K562 (cell line): ENCODE results near the gene MARS1. TPM values are rescaled to one million over a fixed set of nuclear protein-coding genes. Genes with fewer than 3 reads are reported as not detected.

Experiments
- ATAC-seq: fragments of 200-7000 bp; cut with Tn5 transposase; 3 replicates; pipeline ENCODE4 v1.9.1; 2020; ENCODE audit warnings: moderate library complexity
- BruUV-seq: library from RNA; stranded (reverse); fragments of 400-500 nt; replicated peaks from 2 replicates; lab custom pipeline; 2021; lab: Mats Ljungman, UMichigan
- CTCF ChIA-PET: fragments of 300-600 bp; formaldehyde crosslinking; extraction: SDS; loops from one replicate; lab custom pipeline; 2021; ENCODE audit warnings: low intra/inter-chr PET ratio; lab: Yijun Ruan, JAX
- POLR2A ChIA-PET: fragments of 300-600, 350-650 bp; sonication (Branson Sonifier 250); formaldehyde crosslinking; extraction: SDS; loops from one replicate; lab custom pipeline; 2021; ENCODE audit warnings: antibody characterized with exemption, inconsistent platforms; lab: Yijun Ruan, JAX
- DNase-seq, 4 experiments: peaks; one replicate each; pipeline versions ENCODE4 v3.0.0 to v3.0.0-alpha.2; 2011 to 2018; ENCODE audit warnings: low spot score in 3 of 4, mixed read lengths in 3 of 4; ENCODE audit errors: extremely low read depth in 1 of 4
- FAIRE-seq: peaks from 2 replicates; lab custom pipeline; 2011; peaks lifted over from hg19 to GRCh38; lab: Jason Lieb, UNC
- H2AFZ ChIP-seq: 2 replicates; pipeline ENCODE4 v1.6.0; 2011; ENCODE audit warnings: low read depth, low read length, control low read depth, inconsistent platforms
- H3K27ac ChIP-seq: fragments of 200-600 bp; 3 replicates; pipeline ENCODE4 v1.8.0; 2011; ENCODE audit warnings: low read depth, mild to moderate bottlenecking, control low read depth, inconsistent platforms, low read length, moderate library complexity, mixed read lengths; ENCODE audit errors: extremely low read depth
- H3K27me3 ChIP-seq, 2 experiments: fragments of 300-600 bp in 1 of 2; 2 replicates in 1 of 2; 3 replicates in 1 of 2; pipeline versions ENCODE4 v1.6.0 to v1.8.0; 2011; ENCODE audit warnings: inconsistent platforms in 2 of 2, low read length in 2 of 2, mild to moderate bottlenecking in 1 of 2, mixed read lengths in 1 of 2, moderate library complexity in 1 of 2; ENCODE audit not compliant: control insufficient read depth in 2 of 2, insufficient read depth in 2 of 2
- H3K36me3 ChIP-seq: fragments of 300-600 bp; 3 replicates; pipeline ENCODE4 v1.8.0; 2011; ENCODE audit warnings: mild to moderate bottlenecking, low read length, inconsistent platforms; ENCODE audit not compliant: control insufficient read depth, insufficient read depth
- H3K4me1 ChIP-seq, 2 experiments: fragments of 200-600 bp in 1 of 2; replicated peaks in 1 of 2; 2 replicates in 1 of 2; 3 replicates in 1 of 2; pipeline versions ENCODE4 v1.5.1 to v1.8.0; 2011; ENCODE audit warnings: inconsistent platforms in 2 of 2, low read length in 2 of 2, mild to moderate bottlenecking in 1 of 2, mixed read lengths in 1 of 2, moderate library complexity in 1 of 2; ENCODE audit not compliant: control insufficient read depth in 2 of 2, insufficient read depth in 2 of 2
- H3K4me2 ChIP-seq: 2 replicates; pipeline ENCODE4 v1.6.1; 2011; ENCODE audit warnings: low read length, control low read depth, inconsistent platforms, mixed read lengths; ENCODE audit not compliant: insufficient read depth
- H3K4me3 ChIP-seq: fragments of 200-600 bp; sonication (generic), shearing (Covaris generic); 2 replicates; pipeline ENCODE4 v1.5.1; 2016; ENCODE audit warnings: control low read depth, inconsistent platforms
- H3K79me2 ChIP-seq: fragments of 200-600 bp; 3 replicates; pipeline ENCODE4 v1.8.0; 2011; ENCODE audit warnings: low read length, inconsistent platforms; ENCODE audit not compliant: control insufficient read depth, insufficient read depth
- H3K9ac ChIP-seq, 2 experiments: 2 replicates each; pipeline versions ENCODE4 v1.6.0 to v1.6.1; 2011; ENCODE audit warnings: low read depth in 2 of 2, low read length in 2 of 2, control low read depth in 1 of 2, inconsistent platforms in 1 of 2, mild to moderate bottlenecking in 1 of 2, mixed read lengths in 1 of 2; ENCODE audit not compliant: insufficient read depth in 1 of 2
- H3K9me1 ChIP-seq: one replicate; pipeline ENCODE4 v1.6.0; 2011; ENCODE audit warnings: inconsistent platforms, mild to moderate bottlenecking, low read length, moderate library complexity; ENCODE audit not compliant: control insufficient read depth, insufficient read depth
- H3K9me3 ChIP-seq: replicated peaks from 2 replicates; pipeline ENCODE4 v1.5.1; 2011; ENCODE audit warnings: low read depth, low read length, inconsistent platforms; ENCODE audit not compliant: control insufficient read depth, insufficient read depth
- H4K20me1 ChIP-seq: replicated peaks from 2 replicates; pipeline ENCODE4 v1.6.1; 2011; ENCODE audit warnings: low read length, inconsistent platforms, mixed read lengths; ENCODE audit not compliant: control insufficient read depth, insufficient read depth
- ARNT ChIP-seq, 2 experiments: fragments of 450-650 bp; IDR thresholded peaks; 2 replicates each; pipeline ENCODE4 v1.6.1; 2016; ENCODE audit warnings: mild to moderate bottlenecking in 1 of 2
- CTBP1 ChIP-seq: fragments of 450-650 bp; IDR thresholded peaks from 2 replicates; pipeline ENCODE4 v1.6.1; 2016; ENCODE audit warnings: borderline replicate concordance
- DACH1 ChIP-seq: fragments of 450-650 bp; IDR thresholded peaks from 2 replicates; pipeline ENCODE4 v1.6.1; 2018; ENCODE audit not compliant: partially characterized antibody
- HDAC1 ChIP-seq, 2 experiments: fragments of 450-650 bp; IDR thresholded peaks; 2 replicates each; pipeline ENCODE4 v1.6.1; 2016 to 2017; ENCODE audit warnings: inconsistent platforms in 1 of 2, mild to moderate bottlenecking in 1 of 2, moderate library complexity in 1 of 2
- HNRNPK ChIP-seq: fragments of 200-400 bp; formaldehyde crosslinking; IDR thresholded peaks from one replicate; pipeline ENCODE4 v1.6.1; 2018; ENCODE audit warnings: mild to moderate bottlenecking, low read depth, low read length; ENCODE audit not compliant: poor library complexity, severe bottlenecking
- KAT8 ChIP-seq: fragments of 450-650 bp; IDR thresholded peaks from 2 replicates; pipeline ENCODE4 v1.6.1; 2016; ENCODE audit warnings: low read depth, mild to moderate bottlenecking
- NELFE ChIP-seq: IDR thresholded peaks from 2 replicates; pipeline ENCODE4 v1.6.1; 2011; ENCODE audit warnings: mild to moderate bottlenecking; ENCODE audit not compliant: insufficient read depth, insufficient read length
- NFE2 ChIP-seq: IDR thresholded peaks from 2 replicates; pipeline ENCODE4 v1.6.1; 2014; ENCODE audit warnings: antibody characterized with exemption, low read depth
- NFRKB ChIP-seq: fragments of 450-650 bp; IDR thresholded peaks from 2 replicates; pipeline ENCODE4 v1.6.1; 2016; ENCODE audit warnings: low read depth
- NFYB ChIP-seq: IDR thresholded peaks from 2 replicates; pipeline ENCODE4 v1.6.1; 2011; ENCODE audit warnings: mild to moderate bottlenecking, moderate library complexity; ENCODE audit not compliant: insufficient read length; ENCODE audit errors: extremely low read depth
- POLR2AphosphoS2 ChIP-seq: IDR thresholded peaks from 2 replicates; pipeline ENCODE4 v1.6.1; 2012; ENCODE audit warnings: low read length, improper control_type of control experiment
- PPARD ChIP-seq: fragments of 250-450 bp; sonication (Bioruptor Pico); IDR thresholded peaks from 2 replicates; pipeline ENCODE4 v1.8.0; 2022; ENCODE audit warnings: inconsistent platforms, mild to moderate bottlenecking, moderate library complexity
- SMAD3 ChIP-seq: fragments of 450-650 bp; formaldehyde crosslinking; conservative IDR thresholded peaks from 2 replicates; pipeline ENCODE4 v1.4.0; 2020; ENCODE audit warnings: mild to moderate bottlenecking
- SMARCA4 ChIP-seq: fragments of 450-650 bp; IDR thresholded peaks from 2 replicates; pipeline ENCODE4 v1.6.1; 2016
- TARDBP ChIP-seq: fragments of 450-650 bp; IDR thresholded peaks from 2 replicates; pipeline ENCODE4 v1.6.1; 2016
- WGBS: fragments of 100-300 bp; shearing (Covaris generic); methylation state at CpG from one replicate; pipeline ENCODE4 v1.1.6; 2016; ENCODE audit warnings: low coverage, mixed read lengths; ENCODE audit not compliant: insufficient coverage; ENCODE audit errors: missing lambda C conversion rate; 5-methylcytosine and 5-hydroxymethylcytosine counted together
- in situ Hi-C: fragments of 300-500 bp; cut with MboI; formaldehyde crosslinking; loops from 4 replicates; pipeline ENCODE4 v1.15.0; 2018; ENCODE audit warnings: inconsistent platforms, mixed read lengths
- intact Hi-C: fragments of 100-400 bp; cut with micrococcal nuclease; formaldehyde crosslinking; loops from 2 replicates; pipeline ENCODE4 v1.14.2; 2022
- polyA plus RNA-seq, 8 experiments: library from polyadenylated mRNA; depleted of rRNA in 4 of 8; stranded (reverse) in 5 of 8; unstranded in 3 of 8; fragments of >200 nt; fragmentation: Nextera tagmentation in 2 of 8; fragmentation: Illumina TruSeq in 1 of 8; extraction: Ambion mirVana in 2 of 8; extraction: Trizol in 1 of 8; gene quantifications; 2 replicates each; pipeline versions ENCODE4 v1.2.1 to v1.2.3, GENCODE V29; 2011 to 2014; ENCODE audit warnings: inconsistent platforms in 1 of 8, missing spikeins in 1 of 8
- total RNA-seq, 7 experiments: library from RNA; depleted of rRNA in 6 of 7; stranded (reverse); fragments of >200 nt in 6 of 7; fragmentation: Illumina TruSeq in 2 of 7; extraction: Trizol in 2 of 7; gene quantifications; 2 replicates each; pipeline versions ENCODE4 v1.2.1 to v1.2.3, GENCODE V29; 2011 to 2021; ENCODE audit warnings: low replicate concordance in 1 of 7
- TF ChIP-seq, protein P1 (sequence below), 3 experiments: IDR thresholded peaks in 2 of 3; conservative IDR thresholded peaks in 1 of 3; 2 replicates each; pipeline ENCODE4 v1.5.1; 2011 to 2012; ENCODE audit warnings: low read length in 3 of 3, mild to moderate bottlenecking in 3 of 3, control low read depth in 2 of 3, improper control_type of control experiment in 1 of 3, inconsistent platforms in 1 of 3, low read depth in 1 of 3, mixed read lengths in 1 of 3, moderate library complexity in 1 of 3; ENCODE audit not compliant: insufficient read depth in 2 of 3
- TF ChIP-seq, protein P2 (sequence below), 3 experiments: fragments of 200-800 bp in 1 of 3; sonication (Bioruptor generic) in 1 of 3; sonication (generic) in 1 of 3; formaldehyde crosslinking in 1 of 3; IDR thresholded peaks; 2 replicates each; pipeline versions ENCODE4 v1.6.1 to v1.8.0; 2016 to 2022; ENCODE audit warnings: mild to moderate bottlenecking in 2 of 3, missing compliant biosample characterization in 2 of 3, missing genetic modification characterization in 2 of 3, missing genetic modification reagents in 1 of 3

Gene MARS1
- total and polyA plus RNA-seq, 9 of the 15 experiments (the other 6 are each of a cell fraction or from before 2014, with no cell fraction given) = 117 to 382 (median 220) TPM

DNA sequence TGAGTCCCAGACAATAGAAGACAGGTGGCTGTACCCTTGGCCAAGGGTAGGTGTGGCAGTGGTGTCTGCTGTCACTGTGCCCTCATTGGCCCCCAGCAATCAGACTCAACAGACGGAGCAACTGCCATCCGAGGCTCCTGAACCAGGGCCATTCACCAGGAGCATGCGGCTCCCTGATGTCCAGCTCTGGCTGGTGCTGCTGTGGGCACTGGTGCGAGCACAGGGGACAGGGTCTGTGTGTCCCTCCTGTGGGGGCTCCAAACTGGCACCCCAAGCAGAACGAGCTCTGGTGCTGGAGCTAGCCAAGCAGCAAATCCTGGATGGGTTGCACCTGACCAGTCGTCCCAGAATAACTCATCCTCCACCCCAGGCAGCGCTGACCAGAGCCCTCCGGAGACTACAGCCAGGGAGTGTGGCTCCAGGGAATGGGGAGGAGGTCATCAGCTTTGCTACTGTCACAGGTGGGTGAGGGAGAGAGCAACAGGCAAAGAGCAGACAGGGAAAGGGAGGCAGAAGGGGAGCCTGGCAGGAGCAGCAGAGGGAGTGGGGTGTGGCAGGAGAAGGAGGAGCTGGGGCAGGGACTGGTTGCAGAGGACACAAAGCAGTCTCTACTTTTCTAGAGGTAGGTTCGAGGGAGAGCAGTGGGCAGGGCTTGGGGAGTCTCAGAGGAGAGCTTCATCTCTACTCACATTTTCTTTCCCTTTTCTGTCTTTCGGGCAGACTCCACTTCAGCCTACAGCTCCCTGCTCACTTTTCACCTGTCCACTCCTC is 32.3 kb upstream of the MARS1 start (continued):
- 0 out of 2 replicates have a peak, but pooled peaks have one; percentile 13 for TF ChIP-seq POLR2AphosphoS2
- TF ChIP-seq PPARD = no peak
- TF ChIP-seq, all 486 proteins: peak for 31

DNA sequence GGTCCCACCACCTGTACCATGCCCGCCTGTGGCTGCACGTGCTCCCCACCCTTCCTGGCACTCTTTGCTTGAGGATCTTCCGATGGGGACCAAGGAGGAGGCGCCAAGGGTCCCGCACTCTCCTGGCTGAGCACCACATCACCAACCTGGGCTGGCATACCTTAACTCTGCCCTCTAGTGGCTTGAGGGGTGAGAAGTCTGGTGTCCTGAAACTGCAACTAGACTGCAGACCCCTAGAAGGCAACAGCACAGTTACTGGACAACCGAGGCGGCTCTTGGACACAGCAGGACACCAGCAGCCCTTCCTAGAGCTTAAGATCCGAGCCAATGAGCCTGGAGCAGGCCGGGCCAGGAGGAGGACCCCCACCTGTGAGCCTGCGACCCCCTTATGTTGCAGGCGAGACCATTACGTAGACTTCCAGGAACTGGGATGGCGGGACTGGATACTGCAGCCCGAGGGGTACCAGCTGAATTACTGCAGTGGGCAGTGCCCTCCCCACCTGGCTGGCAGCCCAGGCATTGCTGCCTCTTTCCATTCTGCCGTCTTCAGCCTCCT is 31.6 kb upstream of the MARS1 start:
- ATAC-seq (peak; percentile 39), FAIRE-seq (peak; percentile 77), DNase-seq (peak in 3 of 4 experiments; percentile 37 to 75 (median 47))
- in situ Hi-C loops = no loop called here
- peaks cover 53 to 56% of the 10 kb centered on the region in 2 experiments for H3K4me1 ChIP-seq
- ChIA-PET POLR2A (interaction anchor here (0.5 to 2.4 kb wide), 15 partner anchors 10 to 214 kb away, joined by 3 to 9 read pairs (median 5); no protein-coding TSS in a partner anchor), CTCF (interaction anchor here (0.6 to 0.9 kb wide), 2 partner anchors 58 to 242 kb away, joined by 4 to 5 read pairs; no protein-coding TSS in a partner anchor)
- H3K27ac ChIP-seq = peak overlapping the region; percentile 74; the same call in 2 of the 3 replicates
- no peaks in the 10 kb centered on the region for H3K27me3 ChIP-seq
- 28% methylated on average over 13 of the region's 15 CpGs for WGBS
- BruUV-seq = no TSS peak
- H3K9me1 ChIP-seq = no peaks in the 10 kb centered on the region
- peak overlapping the region; percentile 91 for H3K4me2 ChIP-seq
- H3K9me3 ChIP-seq = no peaks in the 10 kb centered on the region
- H3K9ac ChIP-seq = peak overlapping the region; percentile 78 to 87
- intact Hi-C loops = loop anchor here (5.0 kb wide), 1 partner anchor 236 kb away; the partner anchor contains the start of gene OS9
- H4K20me1 ChIP-seq = no peaks in the 10 kb centered on the region
- H3K79me2 ChIP-seq = peaks cover 20% of the 10 kb centered on the region; the same call in 2 of the 3 replicates
- peak overlapping the region; percentile 62; the same call in 1 of the 2 replicates for H3K4me3 ChIP-seq
- no peaks in the 10 kb centered on the region for H3K36me3 ChIP-seq
- H2AFZ ChIP-seq = peak overlapping the region; percentile 92
- TF ChIP-seq CTBP1 = peak; percentile 84
- no peak for TF ChIP-seq NFE2
- TF ChIP-seq KAT8 = no peak
- TF ChIP-seq TARDBP = no peak
- TF ChIP-seq NFRKB = no peak
- no peak for TF ChIP-seq DACH1
- no peak for TF ChIP-seq HNRNPK
- 0 out of 2 replicates have a peak, but pooled peaks have one; percentile 58 for TF ChIP-seq SMARCA4
- TF ChIP-seq, protein P1, sequence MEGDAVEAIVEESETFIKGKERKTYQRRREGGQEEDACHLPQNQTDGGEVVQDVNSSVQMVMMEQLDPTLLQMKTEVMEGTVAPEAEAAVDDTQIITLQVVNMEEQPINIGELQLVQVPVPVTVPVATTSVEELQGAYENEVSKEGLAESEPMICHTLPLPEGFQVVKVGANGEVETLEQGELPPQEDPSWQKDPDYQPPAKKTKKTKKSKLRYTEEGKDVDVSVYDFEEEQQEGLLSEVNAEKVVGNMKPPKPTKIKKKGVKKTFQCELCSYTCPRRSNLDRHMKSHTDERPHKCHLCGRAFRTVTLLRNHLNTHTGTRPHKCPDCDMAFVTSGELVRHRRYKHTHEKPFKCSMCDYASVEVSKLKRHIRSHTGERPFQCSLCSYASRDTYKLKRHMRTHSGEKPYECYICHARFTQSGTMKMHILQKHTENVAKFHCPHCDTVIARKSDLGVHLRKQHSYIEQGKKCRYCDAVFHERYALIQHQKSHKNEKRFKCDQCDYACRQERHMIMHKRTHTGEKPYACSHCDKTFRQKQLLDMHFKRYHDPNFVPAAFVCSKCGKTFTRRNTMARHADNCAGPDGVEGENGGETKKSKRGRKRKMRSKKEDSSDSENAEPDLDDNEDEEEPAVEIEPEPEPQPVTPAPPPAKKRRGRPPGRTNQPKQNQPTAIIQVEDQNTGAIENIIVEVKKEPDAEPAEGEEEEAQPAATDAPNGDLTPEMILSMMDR (IDR thresholded peaks at IDR 0.05 in 2 of 3, conservative IDR thresholded peaks at IDR 0.05 in 1 of 3; ENCODE audit: insufficient read depth in 2 of 3, low read depth in 1 of 3, low read length in 3 of 3) = peak; percentile 81 to 92 (median 88)
- no peak for TF ChIP-seq HDAC1 (IDR thresholded peaks at IDR 0.05)
- TF ChIP-seq, protein P2, sequence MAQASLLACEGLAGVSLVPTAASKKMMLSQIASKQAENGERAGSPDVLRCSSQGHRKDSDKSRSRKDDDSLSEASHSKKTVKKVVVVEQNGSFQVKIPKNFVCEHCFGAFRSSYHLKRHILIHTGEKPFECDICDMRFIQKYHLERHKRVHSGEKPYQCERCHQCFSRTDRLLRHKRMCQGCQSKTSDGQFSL (CRISPR knock-in tag; IDR thresholded peaks at IDR 0.05) = no peak
- TF ChIP-seq, protein P2 (tag; IDR thresholded peaks at IDR 0.05) = no peak
- TF ChIP-seq NELFE = no peak
- no peak for TF ChIP-seq SMAD3 (CRISPR knock-in tag)
- 0 out of 4 replicates have a peak, but pooled peaks of 1 of the 2 experiments have one; percentile 42 for TF ChIP-seq ARNT (IDR thresholded peaks at IDR 0.05)
- no peak for TF ChIP-seq NFYB
